ENCODE measurements around the gene AGAP1. TPM values are rescaled to one million over a fixed set of nuclear protein-coding genes. Genes with fewer than 3 reads are reported as not detected.

Gene AGAP1
- total and polyA plus RNA-seq, 2 donors from 2014 or later = 8.1 to 44.5 TPM

DNA sequence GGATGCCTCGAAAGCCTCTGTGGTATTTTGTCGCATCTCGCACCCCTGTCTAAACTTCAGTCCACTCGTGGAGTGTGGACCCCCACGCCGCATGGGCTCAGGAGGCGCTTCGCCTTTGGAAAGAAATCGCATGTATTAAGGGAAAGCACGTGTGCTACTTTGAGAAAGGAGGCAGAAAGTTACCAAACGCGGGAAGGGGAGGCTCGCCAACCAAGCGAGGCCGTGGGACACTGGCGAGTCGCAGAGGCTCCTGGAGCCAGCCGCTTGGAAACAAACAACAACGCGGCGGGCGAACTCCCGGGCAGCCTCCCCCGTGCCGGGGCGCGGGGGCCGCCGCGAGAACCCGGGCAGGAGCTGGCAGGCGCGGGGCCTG, 455 bp upstream of the AGAP1 start:
- intact Hi-C loops (cut with DNase I) = no loop called here
- peak overlapping the region; percentile 65 to 67 for H3K27ac ChIP-seq (ENCODE audit: low read depth in 2 of 2, low read length in 2 of 2)
- no peak for FAIRE-seq

DNA sequence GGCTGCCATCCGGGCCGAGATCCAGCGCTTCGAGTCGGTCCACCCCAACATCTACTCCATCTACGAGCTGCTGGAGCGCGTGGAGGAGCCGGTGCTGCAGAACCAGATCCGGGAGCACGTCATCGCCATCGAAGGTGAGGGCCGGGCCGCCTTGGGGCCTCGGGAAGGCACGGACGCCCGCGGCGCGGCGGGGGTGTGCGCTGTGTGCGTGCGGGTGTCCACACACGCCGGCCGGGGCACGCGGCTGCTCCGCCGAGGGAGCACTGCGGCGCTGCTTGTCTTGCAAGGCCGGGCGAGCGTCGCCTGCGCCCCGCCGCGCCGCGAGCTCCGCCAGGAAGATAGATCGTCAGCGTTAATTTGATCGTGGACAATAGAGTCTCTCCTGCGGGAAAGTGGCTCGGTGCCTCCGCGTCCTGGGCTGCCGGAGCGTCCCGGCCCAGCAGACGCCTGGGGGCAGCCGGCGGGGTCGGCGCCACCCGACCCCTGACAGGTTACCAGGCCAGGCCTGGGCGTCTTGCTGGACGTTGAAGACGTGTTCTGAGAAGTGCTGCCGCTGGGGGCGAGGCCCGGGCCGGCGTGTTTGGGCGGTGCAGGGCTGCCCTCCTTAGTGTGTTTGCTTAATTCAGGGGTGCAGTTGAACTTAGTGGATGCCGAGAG, 1.0 kb downstream of the AGAP1 start:
- no peaks in the 10 kb centered on the region for H3K9me3 ChIP-seq (ENCODE audit: control insufficient read depth in 2 of 3, insufficient read depth in 1 of 3, low read length in 3 of 3)
- H3K4me1 ChIP-seq (ENCODE audit: control insufficient read depth in 2 of 3, insufficient read depth in 2 of 3, low read depth in 1 of 3, low read length in 3 of 3) = peaks cover 0 to 25% (median 17%) of the 10 kb centered on the region in 3 donors
- peak overlapping the region in 1 of 2 donors; percentile 74 for H3K27ac ChIP-seq (ENCODE audit: low read depth in 2 of 2, low read length in 2 of 2)
- TF ChIP-seq, protein P1, sequence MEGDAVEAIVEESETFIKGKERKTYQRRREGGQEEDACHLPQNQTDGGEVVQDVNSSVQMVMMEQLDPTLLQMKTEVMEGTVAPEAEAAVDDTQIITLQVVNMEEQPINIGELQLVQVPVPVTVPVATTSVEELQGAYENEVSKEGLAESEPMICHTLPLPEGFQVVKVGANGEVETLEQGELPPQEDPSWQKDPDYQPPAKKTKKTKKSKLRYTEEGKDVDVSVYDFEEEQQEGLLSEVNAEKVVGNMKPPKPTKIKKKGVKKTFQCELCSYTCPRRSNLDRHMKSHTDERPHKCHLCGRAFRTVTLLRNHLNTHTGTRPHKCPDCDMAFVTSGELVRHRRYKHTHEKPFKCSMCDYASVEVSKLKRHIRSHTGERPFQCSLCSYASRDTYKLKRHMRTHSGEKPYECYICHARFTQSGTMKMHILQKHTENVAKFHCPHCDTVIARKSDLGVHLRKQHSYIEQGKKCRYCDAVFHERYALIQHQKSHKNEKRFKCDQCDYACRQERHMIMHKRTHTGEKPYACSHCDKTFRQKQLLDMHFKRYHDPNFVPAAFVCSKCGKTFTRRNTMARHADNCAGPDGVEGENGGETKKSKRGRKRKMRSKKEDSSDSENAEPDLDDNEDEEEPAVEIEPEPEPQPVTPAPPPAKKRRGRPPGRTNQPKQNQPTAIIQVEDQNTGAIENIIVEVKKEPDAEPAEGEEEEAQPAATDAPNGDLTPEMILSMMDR (IDR thresholded peaks at IDR 0.05; ENCODE audit: borderline replicate concordance, extremely low read depth, insufficient read depth) = no peak
- H3K9ac ChIP-seq (ENCODE audit: low read length in 3 of 3) = peak overlapping the region; percentile 20 to 80 (median 32)
- H3K4me3 ChIP-seq (ENCODE audit: low read length in 3 of 3) = peak overlapping the region; percentile 39 to 78 (median 66)
- H3K27me3 ChIP-seq (ENCODE audit: control insufficient read depth, insufficient read depth, low read length) = no peaks in the 10 kb centered on the region
- peak in 4 of 5 donors; percentile 40 to 84 (median 72) for DNase-seq
- H3K36me3 ChIP-seq (ENCODE audit: control insufficient read depth in 2 of 3, insufficient read depth in 3 of 3, low read length in 3 of 3) = no peaks in the 10 kb centered on the region
- FAIRE-seq = no peak
- intact Hi-C loops (cut with DNase I) = no loop called here

More for the DNA sequence above, 455 bp upstream of the AGAP1 start:
- TF ChIP-seq, protein P1 (IDR thresholded peaks at IDR 0.05; ENCODE audit: borderline replicate concordance, extremely low read depth, insufficient read depth) = no peak
- Histone ChIP-seq H3K4me1 (ENCODE audit: control insufficient read depth in 2 of 3, insufficient read depth in 2 of 3, low read depth in 1 of 3, low read length in 3 of 3) (peaks cover 0 to 23% (median 17%) of the 10 kb centered on the region in 3 donors), H3K4me3 (ENCODE audit: low read length in 3 of 3) (peak overlapping the region; percentile 59 to 80 (median 73)), H3K9me3 (ENCODE audit: control insufficient read depth in 2 of 3, insufficient read depth in 1 of 3, low read length in 3 of 3) (no peaks in the 10 kb centered on the region), H3K9ac (ENCODE audit: low read length in 3 of 3) (peak overlapping the region; percentile 32 to 84 (median 65)), H3K36me3 (ENCODE audit: control insufficient read depth in 2 of 3, insufficient read depth in 3 of 3, low read length in 3 of 3) (no peaks in the 10 kb centered on the region), H3K27me3 (ENCODE audit: control insufficient read depth, insufficient read depth, low read length) (no peaks in the 10 kb centered on the region)
- DNase-seq = peak in 2 of 5 donors; percentile 81 to 82

DNA sequence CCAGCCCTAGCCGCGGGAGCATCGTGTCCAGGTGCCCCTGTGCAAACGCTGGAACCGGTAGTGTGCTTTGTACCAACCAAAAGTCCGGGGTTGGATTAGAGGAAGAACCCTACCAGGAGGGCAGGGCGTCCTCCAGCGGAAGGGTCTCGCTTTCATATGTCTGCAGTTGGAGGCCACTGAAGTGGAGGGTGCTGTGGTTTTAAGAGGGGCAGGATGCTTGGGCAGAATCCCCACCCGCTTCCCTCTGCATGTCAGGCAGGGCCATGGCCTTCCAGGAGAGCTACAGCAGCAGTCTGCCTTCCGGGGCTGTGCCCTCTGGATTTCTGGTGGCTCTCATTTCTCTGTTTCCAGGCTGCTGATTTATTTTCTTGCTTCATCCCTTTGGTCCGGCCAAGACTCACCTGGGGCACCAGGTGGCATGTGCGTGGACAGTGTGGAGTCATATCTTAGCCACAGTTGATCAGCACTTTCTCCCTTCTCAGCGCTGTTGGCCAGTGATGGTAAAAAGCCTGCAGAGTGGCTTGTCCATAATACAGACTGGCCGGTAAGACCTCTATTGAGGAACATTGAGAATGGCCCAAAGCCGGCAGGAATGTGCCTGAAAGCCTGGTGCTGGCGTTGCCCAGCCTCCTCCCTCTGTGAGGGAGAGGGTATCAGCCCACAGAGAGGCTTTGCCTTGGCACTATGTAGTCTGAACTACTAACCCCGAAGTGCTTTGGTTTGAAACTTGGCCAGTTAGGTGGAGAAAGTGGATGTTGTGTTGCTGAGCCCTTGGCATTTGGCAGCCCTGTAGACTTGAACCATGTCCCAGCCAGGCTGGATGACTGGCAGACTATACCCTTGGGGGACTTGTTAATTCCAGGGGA, 1.8 kb downstream of the AGAP1 start:
- H3K27ac ChIP-seq (ENCODE audit: low read depth in 2 of 2, low read length in 2 of 2) = peak overlapping the region; percentile 38 to 74
- FAIRE-seq (no peak), DNase-seq (no peak)
- peak overlapping the region; percentile 20 to 80 (median 32) for H3K9ac ChIP-seq (ENCODE audit: low read length in 3 of 3)
- peaks cover 0 to 28% (median 17%) of the 10 kb centered on the region in 3 donors for H3K4me1 ChIP-seq (ENCODE audit: control insufficient read depth in 2 of 3, insufficient read depth in 2 of 3, low read depth in 1 of 3, low read length in 3 of 3)
- H3K27me3 ChIP-seq (ENCODE audit: control insufficient read depth, insufficient read depth, low read length) = no peaks in the 10 kb centered on the region
- TF ChIP-seq, protein P1 (IDR thresholded peaks at IDR 0.05; ENCODE audit: borderline replicate concordance, extremely low read depth, insufficient read depth) = no peak
- H3K9me3 ChIP-seq (ENCODE audit: control insufficient read depth in 2 of 3, insufficient read depth in 1 of 3, low read length in 3 of 3) = no peaks in the 10 kb centered on the region
- H3K4me3 ChIP-seq (ENCODE audit: low read length in 3 of 3) = peak overlapping the region; percentile 39 to 78 (median 66)
- intact Hi-C loops (cut with DNase I) = no loop called here
- H3K36me3 ChIP-seq (ENCODE audit: control insufficient read depth in 2 of 3, insufficient read depth in 3 of 3, low read length in 3 of 3) = no peaks in the 10 kb centered on the region

Measured in kidney (tissue), 14 donors.